HepG2 (cell line): ENCODE data around the gene SRD5A3. TPM values are rescaled to one million over a fixed set of nuclear protein-coding genes. Genes with fewer than 3 reads are reported as not detected.

ENCODE experiments used
- ATAC-seq: fragments of 200-7000 bp; cut with Tn5 transposase; 3 replicates; pipeline ENCODE4 v1.9.1; 2020; ENCODE audit warnings: mild to moderate bottlenecking, moderate library complexity
- BruUV-seq: library from RNA; stranded (reverse); fragments of 400-500 nt; replicated peaks from 2 replicates; lab custom pipeline; 2021; lab: Mats Ljungman, UMichigan
- CTCF ChIA-PET: fragments of 300-600 bp; formaldehyde crosslinking; extraction: SDS; loops from one replicate; lab custom pipeline; 2021; ENCODE audit warnings: low total read pairs, inconsistent platforms, low intra/inter-chr PET ratio; lab: Yijun Ruan, JAX
- POLR2A ChIA-PET: fragments of 350-600 bp; sonication (Branson Sonifier 250); formaldehyde crosslinking; loops from one replicate; lab custom pipeline; 2020; ENCODE audit warnings: antibody characterized with exemption, inconsistent platforms; lab: Yijun Ruan, JAX
- DNase-seq: peaks from one replicate; pipeline ENCODE4 v3.0.0-alpha.2; 2015; ENCODE audit warnings: low spot score
- FAIRE-seq: peaks from 3 replicates; lab custom pipeline; 2011; peaks lifted over from hg19 to GRCh38; lab: Jason Lieb, UNC
- H2AFZ ChIP-seq: one replicate; pipeline ENCODE4 v1.6.1; 2011; ENCODE audit warnings: low read length, inconsistent platforms
- H3K27ac ChIP-seq: fragments of 300-600 bp; 3 replicates; pipeline ENCODE4 v1.8.0; 2011; ENCODE audit warnings: mixed run types, mild to moderate bottlenecking, mixed read lengths, low read length, inconsistent platforms; ENCODE audit not compliant: insufficient read depth; ENCODE audit errors: extremely low read length
- H3K27me3 ChIP-seq, 2 experiments: fragments of 200-600 bp in 1 of 2; 2 replicates in 1 of 2; 3 replicates in 1 of 2; pipeline versions ENCODE4 v1.6.0 to v1.8.0; 2011; ENCODE audit warnings: low read length in 2 of 2, mild to moderate bottlenecking in 2 of 2, moderate library complexity in 2 of 2, inconsistent platforms in 1 of 2; ENCODE audit not compliant: insufficient read depth in 2 of 2, control insufficient read depth in 1 of 2
- H3K36me3 ChIP-seq, 2 experiments: fragments of 200-600 bp in 1 of 2; replicated peaks in 1 of 2; 2 replicates in 1 of 2; 3 replicates in 1 of 2; pipeline versions ENCODE4 v1.5.1 to v1.8.0; 2011; ENCODE audit warnings: low read length in 2 of 2, inconsistent platforms in 1 of 2; ENCODE audit not compliant: insufficient read depth in 2 of 2, control insufficient read depth in 1 of 2
- H3K4me1 ChIP-seq: 2 replicates; pipeline ENCODE4 v1.5.1; 2012; ENCODE audit warnings: low read length, inconsistent platforms; ENCODE audit not compliant: insufficient read depth
- H3K4me2 ChIP-seq: 2 replicates; pipeline ENCODE4 v1.6.0; 2011; ENCODE audit warnings: low read depth, low read length, inconsistent platforms
- H3K4me3 ChIP-seq, 3 experiments: fragments of 200-600 bp in 1 of 3; sonication (generic), shearing (Covaris generic) in 1 of 3; replicated peaks in 1 of 3; 2 replicates each; pipeline ENCODE4 v1.5.1; 2011 to 2016; ENCODE audit warnings: low read length in 3 of 3, inconsistent platforms in 2 of 3, low read depth in 2 of 3, mild to moderate bottlenecking in 2 of 3, control low read depth in 1 of 3, mixed read lengths in 1 of 3; ENCODE audit not compliant: insufficient read depth in 1 of 3
- H3K79me2 ChIP-seq: one replicate; pipeline ENCODE4 v1.6.1; 2011; ENCODE audit warnings: low read length, inconsistent platforms; ENCODE audit not compliant: insufficient read depth
- H3K9ac ChIP-seq: 2 replicates; pipeline ENCODE4 v1.6.0; 2011; ENCODE audit warnings: mild to moderate bottlenecking, low read depth, low read length, inconsistent platforms; ENCODE audit not compliant: insufficient read depth
- H3K9me3 ChIP-seq: 2 replicates; pipeline ENCODE4 v1.5.1; 2012; ENCODE audit warnings: mild to moderate bottlenecking, low read length
- H4K20me1 ChIP-seq: 2 replicates; pipeline ENCODE4 v1.6.0; 2011; ENCODE audit warnings: inconsistent platforms, mild to moderate bottlenecking, low read length, moderate library complexity; ENCODE audit not compliant: insufficient read depth
- CEBPG ChIP-seq: IDR thresholded peaks from 2 replicates; pipeline ENCODE4 v1.6.1; 2016
- FOXA3 ChIP-seq: IDR thresholded peaks from 2 replicates; pipeline ENCODE4 v1.6.1; 2016; ENCODE audit warnings: missing genetic modification reagents, missing compliant biosample characterization
- NCOA2 ChIP-seq: sonication (generic); formaldehyde crosslinking; IDR thresholded peaks from 2 replicates; pipeline ENCODE4 v1.8.0; 2022; ENCODE audit warnings: inconsistent platforms
- SP2 ChIP-seq: sonication (generic); formaldehyde crosslinking; IDR thresholded peaks from 2 replicates; pipeline ENCODE4 v1.5.1; 2020; ENCODE audit warnings: mild to moderate bottlenecking, missing genetic modification reagents
- ZBTB46 ChIP-seq: sonication (generic); formaldehyde crosslinking; IDR thresholded peaks from 2 replicates; pipeline ENCODE4 v1.4.0; 2020; ENCODE audit warnings: mild to moderate bottlenecking, missing genetic modification reagents, borderline replicate concordance
- ZIK1 ChIP-seq: sonication (generic); formaldehyde crosslinking; IDR thresholded peaks from 2 replicates; pipeline ENCODE4 v1.5.0; 2020; ENCODE audit warnings: mild to moderate bottlenecking, low read depth, missing genetic modification reagents, borderline replicate concordance
- ZKSCAN5 ChIP-seq: sonication (generic); formaldehyde crosslinking; IDR thresholded peaks from 2 replicates; pipeline ENCODE4 v1.5.1; 2020; ENCODE audit warnings: mild to moderate bottlenecking, missing genetic modification reagents
- ZNF101 ChIP-seq: sonication (generic); formaldehyde crosslinking; IDR thresholded peaks from 2 replicates; pipeline ENCODE4 v1.4.0; 2020; ENCODE audit warnings: mild to moderate bottlenecking, low read depth, missing genetic modification reagents, borderline replicate concordance
- ZNF205 ChIP-seq: IDR thresholded peaks from 2 replicates; pipeline ENCODE4 v1.6.1; 2018; ENCODE audit warnings: missing biosample characterization, missing genetic modification reagents
- ZNF564 ChIP-seq: sonication (generic); formaldehyde crosslinking; IDR thresholded peaks from 2 replicates; pipeline ENCODE4 v1.8.1; 2023; ENCODE audit warnings: mild to moderate bottlenecking, missing genetic modification reagents
- ZNF607 ChIP-seq: sonication (generic); formaldehyde crosslinking; IDR thresholded peaks from 2 replicates; pipeline ENCODE4 v1.5.1; 2020; ENCODE audit warnings: missing genetic modification reagents, mild to moderate bottlenecking, borderline replicate concordance
- ZNF615 ChIP-seq: sonication (generic); formaldehyde crosslinking; IDR thresholded peaks from 2 replicates; pipeline ENCODE4 v1.5.0; 2020; ENCODE audit warnings: mild to moderate bottlenecking, missing genetic modification reagents, borderline replicate concordance
- ZNF75D ChIP-seq: sonication (generic); formaldehyde crosslinking; IDR thresholded peaks from 2 replicates; pipeline ENCODE4 v1.8.1; 2023; ENCODE audit warnings: missing genetic modification reagents, mild to moderate bottlenecking, borderline replicate concordance
- ZSCAN9 ChIP-seq: IDR thresholded peaks from 2 replicates; pipeline ENCODE4 v1.6.1; 2016; ENCODE audit warnings: borderline replicate concordance
- WGBS: methylation state at CpG from one replicate; pipeline ENCODE4 v1.1.6; 2017; ENCODE audit warnings: low lambda C conversion rate; 5-methylcytosine and 5-hydroxymethylcytosine counted together
- in situ Hi-C: cut with HindIII; loops from 2 replicates; pipeline ENCODE4 v1.10.0; 2017; ENCODE audit warnings: low pct_unique_long_range_greater_than_20kb; ENCODE audit not compliant: extremely low pct_ligation_motif_present
- intact Hi-C: fragments of 100-400 bp; cut with micrococcal nuclease; formaldehyde crosslinking; loops from one replicate; pipeline ENCODE4 v1.10.0; 2022; ENCODE audit not compliant: unreplicated experiment
- polyA plus RNA-seq, 8 experiments: library from polyadenylated mRNA; depleted of rRNA in 3 of 8; stranded (reverse) in 7 of 8; unstranded in 1 of 8; fragments of >200 nt; fragmentation: Illumina TruSeq in 4 of 8; extraction: Trizol in 4 of 8; gene quantifications; 2 replicates each; pipeline versions ENCODE4 v1.2.1 to v1.2.3, GENCODE V29; 2011 to 2016; ENCODE audit warnings: low read depth in 4 of 8, missing spikeins in 1 of 8, mixed read lengths in 1 of 8; ENCODE audit not compliant: insufficient read depth in 1 of 8
- total RNA-seq, 5 experiments: library from RNA; depleted of rRNA; stranded (reverse); fragments of >200 nt; fragmentation: Illumina TruSeq; extraction: Trizol; gene quantifications; 2 replicates each; pipeline ENCODE4 v1.2.3, GENCODE V29; 2016; ENCODE audit warnings: low read depth in 1 of 5
- TF ChIP-seq, protein P1 (sequence below): sonication (generic); formaldehyde crosslinking; IDR thresholded peaks from 2 replicates; pipeline ENCODE4 v1.4.0; 2020; ENCODE audit warnings: missing genetic modification reagents, mild to moderate bottlenecking, borderline replicate concordance
- TF ChIP-seq, protein P2 (sequence below): IDR thresholded peaks from 2 replicates; pipeline ENCODE4 v1.6.1; 2016; ENCODE audit warnings: mild to moderate bottlenecking, missing biosample characterization, missing genetic modification reagents

SRD5A3 gene
- total and polyA plus RNA-seq, 2 of the 13 experiments (the other 11 are each of a cell fraction or from before 2014, with no cell fraction given) = 12.4 to 18.4 TPM

GRCh38 chr4:55393461-55394320 lies 47.6 kb downstream of the SRD5A3 start (continued):
- no peak for TF ChIP-seq ZNF564 (CRISPR knock-in tag)
- no peak for TF ChIP-seq CEBPG (CRISPR knock-in tag)

DNA sequence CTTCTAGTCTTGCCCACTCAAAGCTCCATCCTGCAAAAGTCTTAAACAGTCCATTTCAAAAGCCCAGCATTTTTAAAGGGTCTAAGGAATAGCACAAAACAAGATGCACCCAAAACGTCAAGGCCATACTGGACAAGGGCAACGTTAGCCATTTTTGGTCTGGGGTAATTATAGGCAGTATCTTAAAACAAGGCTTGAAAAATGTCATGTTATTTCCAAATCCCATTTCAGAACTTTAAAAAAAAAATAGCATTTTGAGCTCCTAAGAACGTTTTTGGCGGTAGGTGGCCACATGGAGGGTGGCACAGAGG lies 49.1 kb downstream of the SRD5A3 start:
- Histone ChIP-seq H3K27ac (peak overlapping the region; percentile 80), H4K20me1 (peaks cover 20% of the 10 kb centered on the region), H3K27me3 (no peaks in the 10 kb centered on the region; a peak in 1 of 5 replicates), H3K9me3 (no peaks in the 10 kb centered on the region), H3K79me2 (peaks cover 36% of the 10 kb centered on the region), H2AFZ (peak overlapping the region; percentile 83), H3K4me2 (peak overlapping the region; percentile 77), H3K4me3 (peak overlapping the region; percentile 56 to 91 (median 84); a peak in 5 of 6 replicates), H3K9ac (peak overlapping the region; percentile 84; the same call in 1 of the 2 replicates), H3K4me1 (peaks cover 50% of the 10 kb centered on the region), H3K36me3 (peaks cover 0 to 3% of the 10 kb centered on the region in 2 experiments; a peak in 1 of 5 replicates)
- DNase-seq (no peak), FAIRE-seq (no peak), ATAC-seq (no peak)
- ChIA-PET POLR2A (interaction anchor here (0.6 to 2.8 kb wide), 7 partner anchors 9 to 459 kb away, joined by 4 to 21 read pairs (median 8); partner anchors contain the start of genes CLOCK and SRD5A3), CTCF (no interaction called here)
- BruUV-seq = TSS peak; percentile 79
- intact Hi-C loops (loop anchor here (2.0 to 5.0 kb wide), 2 partner anchors 37 to 48 kb away; partner anchors contain the start of gene SRD5A3), in situ Hi-C loops (loop anchor here (25.0 kb wide), 1 partner anchor 467 kb away; the partner anchor contains the start of gene EXOC1)
- TF ChIP-seq ZIK1 (CRISPR knock-in tag) = no peak
- no peak for TF ChIP-seq SP2 (CRISPR knock-in tag)
- 0 out of 2 replicates have a peak, but pooled peaks have one; percentile 12 for TF ChIP-seq NCOA2 (CRISPR knock-in tag)
- no peak for TF ChIP-seq ZSCAN9 (CRISPR knock-in tag)
- 0 out of 2 replicates have a peak, but pooled peaks have one; percentile 12 for TF ChIP-seq ZBTB46 (CRISPR knock-in tag)
- TF ChIP-seq ZNF205 (CRISPR knock-in tag) = 0 out of 2 replicates have a peak, but pooled peaks have one; percentile 24
- TF ChIP-seq, protein P1, sequence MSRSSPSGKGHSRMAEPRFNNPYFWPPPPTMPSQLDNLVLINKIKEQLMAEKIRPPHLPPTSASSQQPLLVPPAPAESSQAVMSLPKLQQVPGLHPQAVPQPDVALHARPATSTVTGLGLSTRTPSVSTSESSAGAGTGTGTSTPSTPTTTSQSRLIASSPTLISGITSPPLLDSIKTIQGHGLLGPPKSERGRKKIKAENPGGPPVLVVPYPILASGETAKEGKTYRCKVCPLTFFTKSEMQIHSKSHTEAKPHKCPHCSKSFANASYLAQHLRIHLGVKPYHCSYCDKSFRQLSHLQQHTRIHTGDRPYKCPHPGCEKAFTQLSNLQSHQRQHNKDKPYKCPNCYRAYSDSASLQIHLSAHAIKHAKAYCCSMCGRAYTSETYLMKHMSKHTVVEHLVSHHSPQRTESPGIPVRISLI (CRISPR knock-in tag) = 0 out of 2 replicates have a peak, but pooled peaks have one; percentile 9
- TF ChIP-seq FOXA3 (CRISPR knock-in tag) = no peak
- 0 out of 2 replicates have a peak, but pooled peaks have one; percentile 70 for TF ChIP-seq ZNF75D
- 0 out of 2 replicates have a peak, but pooled peaks have one; percentile 24 for TF ChIP-seq ZNF101 (CRISPR knock-in tag)
- TF ChIP-seq, protein P2, sequence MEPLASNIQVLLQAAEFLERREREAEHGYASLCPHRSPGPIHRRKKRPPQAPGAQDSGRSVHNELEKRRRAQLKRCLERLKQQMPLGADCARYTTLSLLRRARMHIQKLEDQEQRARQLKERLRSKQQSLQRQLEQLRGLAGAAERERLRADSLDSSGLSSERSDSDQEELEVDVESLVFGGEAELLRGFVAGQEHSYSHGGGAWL (CRISPR knock-in tag) = no peak
- no peak for TF ChIP-seq ZNF607 (CRISPR knock-in tag)
- TF ChIP-seq ZKSCAN5 = 0 out of 2 replicates have a peak, but pooled peaks have one; percentile 9
- TF ChIP-seq ZNF615 (CRISPR knock-in tag) = 0 out of 2 replicates have a peak, but pooled peaks have one; percentile 26
- WGBS = 3% methylated on average over 4 of the region's 4 CpGs
